H9 (cell line): ENCODE measurements around the gene ADGRD1. TPM values are rescaled to one million over a fixed set of nuclear protein-coding genes. Genes with fewer than 3 reads are reported as not detected.

ENCODE experiments used
- DNase-seq: peaks from one replicate; pipeline ENCODE4 v3.0.0-alpha.2; 2017
- H2AFZ ChIP-seq: one replicate; pipeline ENCODE4 v1.6.1; 2013; ENCODE audit warnings: mild to moderate bottlenecking, low read length, control low read depth, moderate library complexity
- H2AK5ac ChIP-seq: 2 replicates; pipeline ENCODE4 v1.6.1; 2013; ENCODE audit warnings: low read length, control low read depth, mixed read lengths; ENCODE audit not compliant: insufficient read length
- H2BK120ac ChIP-seq: one replicate; pipeline ENCODE4 v1.6.1; 2013; ENCODE audit warnings: low read depth, mild to moderate bottlenecking, low read length, control low read depth, inconsistent platforms; ENCODE audit not compliant: poor library complexity, severe bottlenecking
- H2BK12ac ChIP-seq: 2 replicates; pipeline ENCODE4 v1.6.1; 2013; ENCODE audit warnings: low read length, control low read depth, mixed read lengths, low read depth; ENCODE audit not compliant: insufficient read length
- H2BK15ac ChIP-seq: 2 replicates; pipeline ENCODE4 v1.6.1; 2013; ENCODE audit warnings: low read depth, low read length, control low read depth
- H2BK20ac ChIP-seq: one replicate; pipeline ENCODE4 v1.6.1; 2013; ENCODE audit warnings: low read depth, mild to moderate bottlenecking, low read length, control low read depth, inconsistent platforms; ENCODE audit not compliant: poor library complexity, severe bottlenecking
- H2BK5ac ChIP-seq: 2 replicates; pipeline ENCODE4 v1.6.1; 2013; ENCODE audit warnings: low read length, control low read depth, mixed read lengths; ENCODE audit not compliant: insufficient read length
- H3K14ac ChIP-seq: 2 replicates; pipeline ENCODE4 v1.6.1; 2013; ENCODE audit warnings: low read length, control low read depth; ENCODE audit not compliant: insufficient read depth
- H3K18ac ChIP-seq: 2 replicates; pipeline ENCODE4 v1.6.1; 2013; ENCODE audit warnings: low read depth, mild to moderate bottlenecking, mixed read lengths, low read length, control low read depth; ENCODE audit not compliant: insufficient read length
- H3K23ac ChIP-seq: 2 replicates; pipeline ENCODE4 v1.6.1; 2013; ENCODE audit warnings: low read length, control low read depth, mixed read lengths, low read depth; ENCODE audit not compliant: insufficient read length
- H3K23me2 ChIP-seq: 2 replicates; pipeline ENCODE4 v1.6.1; 2013; ENCODE audit warnings: low read depth, mild to moderate bottlenecking, mixed read lengths, low read length, control low read depth; ENCODE audit not compliant: insufficient read length, poor library complexity, severe bottlenecking
- H3K27ac ChIP-seq: 2 replicates; pipeline ENCODE4 v1.5.1; 2013; ENCODE audit warnings: low read length, control low read depth, mixed read lengths, low read depth; ENCODE audit not compliant: insufficient read length
- H3K27me3 ChIP-seq: 2 replicates; pipeline ENCODE4 v1.6.1; 2013; ENCODE audit warnings: low read length, control low read depth, inconsistent platforms; ENCODE audit not compliant: insufficient read depth
- H3K4ac ChIP-seq: 2 replicates; pipeline ENCODE4 v1.6.1; 2013; ENCODE audit warnings: low read depth, mild to moderate bottlenecking, control low read depth, inconsistent platforms, low read length, moderate library complexity
- H3K4me1 ChIP-seq: 2 replicates; pipeline ENCODE4 v1.6.1; 2013; ENCODE audit warnings: low read length, control low read depth, inconsistent platforms; ENCODE audit not compliant: insufficient read depth
- H3K4me2 ChIP-seq: 2 replicates; pipeline ENCODE4 v1.6.1; 2013; ENCODE audit warnings: low read length, control low read depth, mixed read lengths; ENCODE audit not compliant: insufficient read length, insufficient read depth
- H3K56ac ChIP-seq: 2 replicates; pipeline ENCODE4 v1.6.1; 2013; ENCODE audit warnings: low read depth, mild to moderate bottlenecking, mixed read lengths, low read length, control low read depth; ENCODE audit not compliant: insufficient read length
- H3K79me1 ChIP-seq: 2 replicates; pipeline ENCODE4 v1.6.1; 2013; ENCODE audit warnings: low read depth, mild to moderate bottlenecking, moderate library complexity, low read length, control low read depth, inconsistent platforms; ENCODE audit not compliant: insufficient read depth, poor library complexity, severe bottlenecking
- H3K79me2 ChIP-seq: 2 replicates; pipeline ENCODE4 v1.6.1; 2013; ENCODE audit warnings: low read length, control low read depth, inconsistent platforms; ENCODE audit not compliant: insufficient read depth
- H3K9ac ChIP-seq: 2 replicates; pipeline ENCODE4 v1.6.1; 2013; ENCODE audit warnings: low read length, control low read depth, mixed read lengths; ENCODE audit not compliant: insufficient read length; ENCODE audit errors: extremely low read depth
- H3K9me3 ChIP-seq: one replicate; pipeline ENCODE4 v1.6.1; 2013; ENCODE audit warnings: low read depth, low read length, inconsistent platforms; ENCODE audit not compliant: control insufficient read depth
- H3T11ph ChIP-seq: one replicate; pipeline ENCODE4 v1.6.1; 2013; ENCODE audit warnings: mild to moderate bottlenecking, low read length, control low read depth, inconsistent platforms
- H4K20me1 ChIP-seq: one replicate; pipeline ENCODE4 v1.6.1; 2013; ENCODE audit not compliant: control insufficient read depth, insufficient read length, insufficient read depth
- H4K5ac ChIP-seq: 2 replicates; pipeline ENCODE4 v1.6.1; 2013; ENCODE audit warnings: low read depth, mild to moderate bottlenecking, mixed read lengths, low read length, control low read depth; ENCODE audit not compliant: insufficient read length
- H4K8ac ChIP-seq: replicated peaks from 2 replicates; pipeline ENCODE4 v1.6.1; 2013; ENCODE audit warnings: low read length, control low read depth, mixed read lengths, low read depth; ENCODE audit not compliant: insufficient read length
- H4K91ac ChIP-seq: 2 replicates; pipeline ENCODE4 v1.6.1; 2013; ENCODE audit warnings: low read depth, mild to moderate bottlenecking, moderate library complexity, mixed read lengths, low read length, control low read depth; ENCODE audit not compliant: insufficient read length
- H3K27ac Mint-ChIP-seq, 3 experiments: 2 replicates in 2 of 3; 3 replicates in 1 of 3; pipeline ENCODE4 v1.8.0; 2020 to 2021; ENCODE audit warnings: mixed read lengths in 3 of 3, mild to moderate bottlenecking in 1 of 3, moderate library complexity in 1 of 3
- H3K27me3 Mint-ChIP-seq: 2 replicates; pipeline ENCODE4 v1.8.0; 2021; ENCODE audit warnings: low read depth, mild to moderate bottlenecking, moderate library complexity, mixed read lengths
- H3K36me3 Mint-ChIP-seq, 3 experiments: 2 replicates in 2 of 3; 3 replicates in 1 of 3; pipeline ENCODE4 v1.8.0; 2020 to 2021; ENCODE audit warnings: low read depth in 3 of 3, mixed read lengths in 3 of 3; ENCODE audit not compliant: insufficient read depth in 1 of 3
- H3K4me1 Mint-ChIP-seq, 2 experiments: 2 replicates each; pipeline ENCODE4 v1.8.0; 2020; ENCODE audit warnings: mixed read lengths in 2 of 2
- H3K4me3 Mint-ChIP-seq, 2 experiments: 2 replicates in 1 of 2; 3 replicates in 1 of 2; pipeline ENCODE4 v1.8.0; 2020 to 2021; ENCODE audit warnings: mild to moderate bottlenecking in 2 of 2, mixed read lengths in 2 of 2, moderate library complexity in 1 of 2
- H3K9me3 Mint-ChIP-seq, 2 experiments: 2 replicates in 1 of 2; 3 replicates in 1 of 2; pipeline ENCODE4 v1.8.0; 2020; ENCODE audit warnings: mild to moderate bottlenecking in 2 of 2, mixed read lengths in 2 of 2, moderate library complexity in 1 of 2
- CTCF ChIP-seq: fragments of 200-600 bp; sonication (generic); conservative IDR thresholded peaks from 3 replicates; pipeline ENCODE4 v1.8.0; 2021; ENCODE audit warnings: antibody characterized with exemption, mild to moderate bottlenecking
- WGBS: extraction: QIAGEN DNeasy Blood & Tissue Kit; methylation state at CpG from one replicate; pipeline ENCODE4 v1.1.7; 2013; ENCODE audit warnings: missing lambda C conversion rate, low lambda C conversion rate, mixed read lengths; ENCODE audit not compliant: insufficient read length; ENCODE audit errors: extremely low coverage; 5-methylcytosine and 5-hydroxymethylcytosine counted together
- total RNA-seq: library from RNA; stranded (reverse); gene quantifications from 2 replicates; pipeline ENCODE4 v1.2.1, GENCODE V29; 2021

Gene ADGRD1
- total RNA-seq, 1 experiment from 2014 or later = 0.52 TPM

DNA sequence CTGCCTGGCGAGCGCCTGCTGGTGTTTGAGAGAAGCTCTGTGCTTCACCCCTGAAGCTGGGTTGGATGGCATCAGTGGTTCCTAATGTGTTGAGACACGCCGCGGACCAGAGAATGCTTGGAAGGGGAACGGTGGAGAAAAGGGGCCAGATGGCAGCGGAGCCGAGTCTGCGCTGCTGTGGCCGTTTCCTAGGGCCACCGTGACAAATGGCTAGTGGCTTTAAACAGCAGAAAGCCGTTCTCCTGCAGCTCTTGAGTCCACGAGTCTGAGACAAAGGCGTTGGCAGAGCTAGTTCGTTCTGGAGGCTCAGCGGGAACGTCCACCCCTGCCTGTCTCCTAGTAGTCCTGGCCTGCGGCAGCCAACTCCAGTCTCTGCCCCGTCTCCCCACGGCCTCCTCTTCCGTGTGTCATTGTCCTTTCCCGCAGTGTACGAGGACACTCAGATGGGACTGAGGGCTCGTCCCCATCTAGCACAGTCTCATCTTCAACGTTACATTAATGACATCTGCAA, 103.6 kb downstream of the ADGRD1 start:
- H2BK5ac ChIP-seq = no peak overlapping the region
- no peak overlapping the region for H2BK15ac ChIP-seq
- H4K8ac ChIP-seq = no peak overlapping the region
- H3K27ac ChIP-seq = no peak overlapping the region
- H2BK20ac ChIP-seq = no peak overlapping the region
- no peak overlapping the region for H4K91ac ChIP-seq
- no peak overlapping the region for H3T11ph ChIP-seq
- H2AFZ ChIP-seq = no peak overlapping the region
- no peaks in the 10 kb centered on the region for H3K79me1 ChIP-seq
- H3K56ac ChIP-seq = no peak overlapping the region
- H3K27ac Mint-ChIP-seq = peak overlapping the region in 1 of 3 experiments; percentile 74; a peak in 1 of 7 replicates
- TF ChIP-seq CTCF = no peak
- H3K9ac ChIP-seq = no peak overlapping the region
- H3K18ac ChIP-seq = no peak overlapping the region
- no peak overlapping the region for H3K4me3 Mint-ChIP-seq
- H3K23ac ChIP-seq = no peak overlapping the region
- H3K4ac ChIP-seq = no peak overlapping the region
- no peak overlapping the region for H2BK12ac ChIP-seq
- H4K20me1 ChIP-seq = no peaks in the 10 kb centered on the region
- H3K27me3 Mint-ChIP-seq = peaks cover 3% of the 10 kb centered on the region
- no peak overlapping the region for H2BK120ac ChIP-seq
- no peak overlapping the region for H4K5ac ChIP-seq
- peak overlapping the region; percentile 28; the same call in 1 of the 2 replicates for H3K14ac ChIP-seq
- H3K4me1 Mint-ChIP-seq = peaks cover 4% of the 10 kb centered on the region in 2 experiments
- no peak overlapping the region for H2AK5ac ChIP-seq
- peak; percentile 24 for DNase-seq
- H3K27me3 ChIP-seq = no peaks in the 10 kb centered on the region
- H3K23me2 ChIP-seq = no peaks in the 10 kb centered on the region
- H3K9me3 Mint-ChIP-seq = no peaks in the 10 kb centered on the region
- no peaks in the 10 kb centered on the region for H3K9me3 ChIP-seq
- no peak overlapping the region for H3K4me2 ChIP-seq
- no peaks in the 10 kb centered on the region for H3K4me1 ChIP-seq
- no CpG with 5 or more reads among the region's 25 CpGs for WGBS
- no peaks in the 10 kb centered on the region for H3K36me3 Mint-ChIP-seq
- H3K79me2 ChIP-seq = no peaks in the 10 kb centered on the region
